GM23338 (cell line): ENCODE results near the gene DOCK11. TPM values are rescaled to one million over a fixed set of nuclear protein-coding genes. Genes with fewer than 3 reads are reported as not detected.

Experiments
- ATAC-seq: fragments of 200-7000 bp; cut with Tn5 transposase; 3 replicates; pipeline ENCODE4 v1.9.1; 2020
- DNase-seq: peaks from one replicate; pipeline ENCODE4 v3.0.0-alpha.2; 2015; ENCODE audit warnings: low spot score
- H2AFZ ChIP-seq: fragments of 200-600 bp; sonication (generic); 2 replicates; pipeline ENCODE4 v1.8.0; 2016; ENCODE audit warnings: antibody characterized with exemption, mild to moderate bottlenecking, moderate library complexity
- H3F3A ChIP-seq: fragments of 200-600 bp; sonication (generic); replicated peaks from 2 replicates; pipeline ENCODE4 v1.8.0; 2017; ENCODE audit warnings: antibody characterized with exemption, mixed run types, low read depth
- H3K27ac ChIP-seq: fragments of 200-600 bp; sonication (generic); 2 replicates; pipeline ENCODE4 v1.6.1; 2016; ENCODE audit warnings: low read depth
- H3K27me3 ChIP-seq: fragments of 200-600 bp; sonication (generic); 2 replicates; pipeline ENCODE4 v1.8.0; 2016; ENCODE audit warnings: mild to moderate bottlenecking, mixed run types, moderate library complexity; ENCODE audit not compliant: insufficient read depth
- H3K36me3 ChIP-seq: fragments of 200-600 bp; sonication (generic); 2 replicates; pipeline ENCODE4 v1.8.0; 2016; ENCODE audit warnings: mild to moderate bottlenecking; ENCODE audit not compliant: insufficient read depth
- H3K4me1 ChIP-seq: fragments of 200-600 bp; sonication (generic); 2 replicates; pipeline ENCODE4 v1.8.0; 2016; ENCODE audit warnings: mild to moderate bottlenecking, moderate library complexity; ENCODE audit not compliant: insufficient read depth
- H3K4me2 ChIP-seq: fragments of 200-600 bp; sonication (generic); 2 replicates; pipeline ENCODE4 v1.7.1; 2017; ENCODE audit warnings: mixed run types
- H3K4me3 ChIP-seq: fragments of 200-600 bp; sonication (generic); 2 replicates; pipeline ENCODE4 v1.6.1; 2016; ENCODE audit warnings: mixed run types
- H3K79me2 ChIP-seq: fragments of 200-600 bp; sonication (generic); replicated peaks from 2 replicates; pipeline ENCODE4 v1.8.0; 2017; ENCODE audit warnings: mild to moderate bottlenecking; ENCODE audit not compliant: insufficient read depth
- H3K9me2 ChIP-seq: fragments of 200-600 bp; sonication (generic); 2 replicates; pipeline ENCODE4 v1.8.0; 2017; ENCODE audit not compliant: insufficient read depth
- H4K20me1 ChIP-seq: fragments of 200-600 bp; sonication (generic); replicated peaks from 2 replicates; pipeline ENCODE4 v1.8.0; 2017; ENCODE audit warnings: mild to moderate bottlenecking; ENCODE audit not compliant: insufficient read depth
- H3K27ac Mint-ChIP-seq: 2 replicates; pipeline ENCODE4 v1.8.0; 2020; ENCODE audit warnings: inconsistent platforms, mild to moderate bottlenecking, moderate library complexity, mixed read lengths
- H3K27me3 Mint-ChIP-seq: 3 replicates; pipeline ENCODE4 v1.8.0; 2022; ENCODE audit warnings: low read depth, mild to moderate bottlenecking, moderate library complexity, mixed read lengths, inconsistent platforms; ENCODE audit not compliant: insufficient read depth, poor library complexity
- H3K36me3 Mint-ChIP-seq: 3 replicates; pipeline ENCODE4 v1.8.0; 2021; ENCODE audit warnings: low read depth, mild to moderate bottlenecking, inconsistent platforms, moderate library complexity, mixed read lengths
- H3K4me1 Mint-ChIP-seq: 3 replicates; pipeline ENCODE4 v1.8.0; 2020; ENCODE audit warnings: mild to moderate bottlenecking, inconsistent platforms, mixed read lengths
- H3K4me3 Mint-ChIP-seq: 3 replicates; pipeline ENCODE4 v1.8.0; 2021; ENCODE audit warnings: moderate library complexity, mild to moderate bottlenecking, inconsistent platforms, mixed read lengths
- H3K9me3 Mint-ChIP-seq: 3 replicates; pipeline ENCODE4 v1.8.0; 2020; ENCODE audit warnings: moderate library complexity, mild to moderate bottlenecking, inconsistent platforms, mixed read lengths
- CREB1 ChIP-seq: fragments of 250-450 bp; sonication (Bioruptor Pico); IDR thresholded peaks from 2 replicates; pipeline ENCODE4 v1.5.0; 2020; ENCODE audit warnings: low read depth, mild to moderate bottlenecking, moderate library complexity
- CTCF ChIP-seq, 2 experiments: fragments of 200-600 bp in 1 of 2; sonication (generic) in 1 of 2; conservative IDR thresholded peaks; 2 replicates each; pipeline versions ENCODE4 v1.5.1 to v1.6.1; 2016 to 2017; ENCODE audit warnings: antibody characterized with exemption in 2 of 2, low read depth in 2 of 2, mild to moderate bottlenecking in 2 of 2, moderate library complexity in 1 of 2
- JUNB ChIP-seq: IDR thresholded peaks from one replicate; pipeline ENCODE4 v1.6.1; 2016; ENCODE audit warnings: antibody characterized with exemption; ENCODE audit not compliant: unreplicated experiment
- NANOG ChIP-seq: IDR thresholded peaks from 2 replicates; pipeline ENCODE4 v1.6.1; 2016; ENCODE audit warnings: antibody characterized with exemption, borderline replicate concordance
- ZNF114 ChIP-seq: fragments of 250-450 bp; sonication (Bioruptor Pico); IDR thresholded peaks from 2 replicates; pipeline ENCODE4 v1.5.0; 2020; ENCODE audit warnings: mild to moderate bottlenecking, moderate library complexity
- ZNF331 ChIP-seq: fragments of 250-450 bp; sonication (Bioruptor Pico); IDR thresholded peaks from 2 replicates; pipeline ENCODE4 v1.5.0; 2020; ENCODE audit warnings: low read depth, mild to moderate bottlenecking, moderate library complexity
- ZNF462 ChIP-seq: fragments of 250-450 bp; sonication (Bioruptor Pico); IDR thresholded peaks from 2 replicates; pipeline ENCODE4 v1.5.0; 2020; ENCODE audit warnings: mild to moderate bottlenecking, moderate library complexity
- polyA plus RNA-seq: library from polyadenylated mRNA; unstranded; fragments of >200 nt; fragmentation: Nextera tagmentation; extraction: Ambion mirVana; gene quantifications from 2 replicates; pipeline ENCODE4 v1.2.1, GENCODE V29; 2016
- total RNA-seq: library from RNA; depleted of rRNA; stranded (reverse); fragments of >200 nt; shearing (Covaris generic); gene quantifications from 2 replicates; pipeline ENCODE4 v1.2.3, GENCODE V29; 2014

Gene DOCK11
- total and polyA plus RNA-seq, 2 experiments from 2014 or later = 6.0 to 12.3 TPM

GRCh38 chrX:118551426-118551825 lies 55.8 kb downstream of the DOCK11 start (continued):
- TF ChIP-seq ZNF462 (no peak), JUNB (no peak), ZNF114 (CRISPR knock-in tag) (no peak), CREB1 (CRISPR knock-in tag) (no peak), NANOG (no peak), CTCF (conservative IDR thresholded peaks at IDR 0.05; ENCODE audit: low read depth in 2 of 2) (no peak), ZNF331 (no peak)

- Histone ChIP-seq H3K4me1 (no peaks in the 10 kb centered on the region; the same call in 1 of the 2 replicates), H3K4me3 (no peak overlapping the region), H3K4me2 (no peak overlapping the region), H4K20me1 (no peaks in the 10 kb centered on the region), H3F3A (no peaks in the 10 kb centered on the region), H3K9me2 (no peaks in the 10 kb centered on the region), H3K79me2 (no peaks in the 10 kb centered on the region), H2AFZ (no peak overlapping the region), H3K36me3 (no peaks in the 10 kb centered on the region), H3K27me3 (no peaks in the 10 kb centered on the region), H3K27ac (no peak overlapping the region)
- DNase-seq = no peak
- H3K36me3 Mint-ChIP-seq = peaks cover 3% of the 10 kb centered on the region; the same call in 2 of the 3 replicates
- H3K27ac Mint-ChIP-seq = no peak overlapping the region
- no peaks in the 10 kb centered on the region for H3K27me3 Mint-ChIP-seq
- H3K9me3 Mint-ChIP-seq = no peaks in the 10 kb centered on the region
- no peaks in the 10 kb centered on the region for H3K4me1 Mint-ChIP-seq
- H3K4me3 Mint-ChIP-seq = no peak overlapping the region
- ATAC-seq = no peak
- TF ChIP-seq ZNF114 (CRISPR knock-in tag) = no peak
- TF ChIP-seq CREB1 (CRISPR knock-in tag) = no peak
- TF ChIP-seq ZNF462 = no peak
- TF ChIP-seq ZNF331 = no peak
Measured at GRCh38 chrX:118552121-118552900, 56.7 kb downstream of the DOCK11 start.
